ENCODE data around the gene THAP8. TPM values are rescaled to one million over a fixed set of nuclear protein-coding genes. Genes with fewer than 3 reads are reported as not detected.

Gene THAP8
- total RNA-seq, 1 experiment from 2014 or later: 5.4 TPM

GRCh38 chr19:35988824-35989223, 65.3 kb downstream of the THAP8 start:
- Histone ChIP-seq H3K27ac (ENCODE audit: insufficient read length, low read depth, low read length) (no peak overlapping the region), H2BK120ac (ENCODE audit: low read depth, low read length, poor library complexity, severe bottlenecking) (no peak overlapping the region), H3K14ac (ENCODE audit: insufficient read depth, low read length) (no peak overlapping the region), H3K4me1 (ENCODE audit: insufficient read depth, low read length) (no peaks in the 10 kb centered on the region), H3K79me1 (ENCODE audit: insufficient read depth, low read depth, low read length, poor library complexity, severe bottlenecking) (no peaks in the 10 kb centered on the region), H3K9me3 (ENCODE audit: control insufficient read depth, low read depth, low read length) (no peaks in the 10 kb centered on the region), H3K27me3 (ENCODE audit: insufficient read depth, low read length) (no peaks in the 10 kb centered on the region; the same call in 1 of the 2 replicates), H3K18ac (ENCODE audit: insufficient read length, low read depth, low read length) (no peak overlapping the region), H3K23ac (ENCODE audit: insufficient read length, low read depth, low read length) (no peak overlapping the region), H3T11ph (ENCODE audit: low read length) (no peak overlapping the region), H3K4ac (ENCODE audit: low read depth, low read length) (no peak overlapping the region), H3K56ac (ENCODE audit: insufficient read length, low read depth, low read length) (no peak overlapping the region), H4K8ac (replicated peaks; ENCODE audit: insufficient read length, low read depth, low read length) (no peak overlapping the region), H2AFZ (ENCODE audit: low read length) (no peak overlapping the region), H3K79me2 (ENCODE audit: insufficient read depth, low read length) (no peaks in the 10 kb centered on the region), H4K5ac (ENCODE audit: insufficient read length, low read depth, low read length) (no peak overlapping the region), H3K23me2 (ENCODE audit: insufficient read length, low read depth, low read length, poor library complexity, severe bottlenecking) (no peaks in the 10 kb centered on the region), H4K20me1 (ENCODE audit: control insufficient read depth, insufficient read depth, insufficient read length) (no peaks in the 10 kb centered on the region), H2BK15ac (ENCODE audit: low read depth, low read length) (no peak overlapping the region), H2BK20ac (ENCODE audit: low read depth, low read length, poor library complexity, severe bottlenecking) (no peak overlapping the region), H4K91ac (ENCODE audit: insufficient read length, low read depth, low read length) (no peak overlapping the region), H3K4me2 (ENCODE audit: insufficient read depth, insufficient read length, low read length) (no peak overlapping the region), H2BK12ac (ENCODE audit: insufficient read length, low read depth, low read length) (no peak overlapping the region), H2AK5ac (ENCODE audit: insufficient read length, low read length) (no peak overlapping the region), H2BK5ac (ENCODE audit: insufficient read length, low read length) (no peak overlapping the region), H3K9ac (ENCODE audit: extremely low read depth, insufficient read length, low read length) (no peak overlapping the region)
- DNase-seq: no peak
- Mint-ChIP-seq H3K27ac (no peak overlapping the region), H3K9me3 (no peaks in the 10 kb centered on the region; a peak in 2 of 5 replicates), H3K4me1 (peaks cover 4 to 9% of the 10 kb centered on the region in 2 experiments), H3K27me3 (ENCODE audit: low read depth) (peaks cover 60% of the 10 kb centered on the region), H3K4me3 (no peak overlapping the region), H3K36me3 (ENCODE audit: insufficient read depth in 1 of 3, low read depth in 3 of 3) (no peaks in the 10 kb centered on the region; a peak in 1 of 7 replicates)
- no CpG with 5 or more reads among the region's 3 CpGs for WGBS (ENCODE audit: extremely low coverage, insufficient read length, low lambda C conversion rate)
- no peak for TF ChIP-seq CTCF (conservative IDR thresholded peaks at IDR 0.05)
